WI38 (cell line): ENCODE results near the gene SENP7.
"Not testable (repeated sequence)": the region's sequence is repeated elsewhere in the genome, so short reads cannot be mapped to it uniquely, and the experiment has no call there.

ENCODE experiments used
- H3K4me3 ChIP-seq: 2 replicates; pipeline ENCODE4 v1.5.1; 2011; ENCODE audit warnings: low read depth, mild to moderate bottlenecking, control low read depth, low read length
- CTCF ChIP-seq: IDR thresholded peaks from 2 replicates; pipeline ENCODE4 v1.5.1; 2012; ENCODE audit warnings: low read depth, mild to moderate bottlenecking, control low read depth, low read length

The SENP7 gene

DNA sequence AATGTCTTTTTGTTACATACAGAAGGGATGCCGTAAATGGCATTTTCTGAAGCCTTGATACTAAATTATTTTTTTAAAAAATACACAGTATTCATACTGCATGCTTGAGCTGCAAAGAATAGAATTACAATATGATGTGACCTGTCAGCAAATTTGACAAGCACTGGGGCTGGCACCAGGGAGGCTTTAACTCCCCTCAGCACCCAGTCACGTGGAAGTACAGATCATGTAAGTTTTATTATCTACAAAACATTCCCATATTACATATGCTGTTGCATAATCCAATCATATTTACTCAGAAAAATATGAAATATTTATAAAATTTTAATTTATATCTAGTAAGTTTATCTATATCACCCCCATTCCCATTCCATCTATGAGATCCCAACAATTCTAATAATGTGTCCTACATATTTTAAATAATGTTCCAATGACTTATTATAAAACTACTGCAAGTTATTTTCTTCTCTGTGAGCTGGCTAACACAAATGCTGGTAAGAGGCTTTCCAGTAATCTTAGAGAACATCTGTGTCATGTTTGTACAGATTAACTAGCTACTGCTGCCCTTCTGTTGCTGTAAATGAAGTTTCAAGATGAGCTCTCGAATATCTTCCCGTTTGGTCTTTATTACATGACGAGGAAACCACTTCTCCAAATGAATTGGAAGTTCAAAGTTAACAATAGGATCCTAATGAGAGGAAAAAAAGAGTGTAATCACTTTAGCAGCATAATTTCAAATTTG is 187.4 kb downstream of the SENP7 start:
- TF ChIP-seq CTCF: no peak

GRCh38 chr3:101320475-101320874 is 192.5 kb downstream of the SENP7 start, which contains the start of gene IMPG2:
IMPG2 (minus strand) TSS chr3:101320575; CDS start chr3:101320372, 203 bp downstream.
- TF ChIP-seq CTCF: no peak
- H3K4me3 ChIP-seq: no peak within 1 kb of the TSS

More for the DNA sequence above, 187.4 kb downstream of the SENP7 start:
- H3K4me3 ChIP-seq: no peak overlapping the region

DNA sequence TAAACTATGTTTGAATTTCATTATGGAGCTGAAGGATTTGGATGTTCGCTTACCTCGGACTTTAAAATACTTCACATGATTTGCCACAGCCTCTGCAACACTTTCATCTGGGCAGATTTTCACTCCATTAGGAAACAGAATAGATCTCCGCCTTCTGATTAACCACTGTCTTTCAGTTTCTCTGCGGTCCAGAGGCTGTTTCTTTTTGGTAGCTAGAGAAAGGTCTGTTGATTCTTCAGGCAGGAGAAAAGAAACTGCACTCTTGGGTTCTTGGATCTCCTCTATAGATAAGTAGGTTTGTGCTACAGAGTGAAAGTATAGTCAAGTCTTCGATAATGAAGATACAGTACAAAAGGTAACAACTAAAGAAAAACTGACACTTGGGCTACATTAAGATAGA is 193.5 kb downstream of the SENP7 start:
- TF ChIP-seq CTCF: no peak
- H3K4me3 ChIP-seq: no peak overlapping the region

GRCh38 chr3:101312545-101312944 is 200.5 kb downstream of the SENP7 start:
- no peak for TF ChIP-seq CTCF
- no peak overlapping the region for H3K4me3 ChIP-seq

DNA sequence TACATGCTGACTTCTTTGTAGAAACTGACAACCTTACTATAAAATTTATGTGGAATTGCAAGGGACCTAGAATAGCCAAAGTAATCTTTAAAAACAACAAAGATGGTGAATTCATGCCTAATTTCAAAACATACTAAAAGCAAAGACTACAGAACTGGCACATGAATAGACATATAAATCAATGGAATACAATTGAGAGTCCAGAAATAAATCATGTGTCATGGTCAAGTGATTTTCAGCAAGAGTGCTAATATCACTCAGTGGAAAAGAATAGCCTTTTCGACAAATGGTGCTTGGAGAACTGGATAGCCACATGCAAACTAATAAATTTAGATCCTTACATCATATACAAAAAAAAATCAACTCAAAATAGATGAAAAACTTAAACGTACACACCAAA is 201.3 kb downstream of the SENP7 start:
- no peak overlapping the region for H3K4me3 ChIP-seq
- no peak for TF ChIP-seq CTCF

DNA sequence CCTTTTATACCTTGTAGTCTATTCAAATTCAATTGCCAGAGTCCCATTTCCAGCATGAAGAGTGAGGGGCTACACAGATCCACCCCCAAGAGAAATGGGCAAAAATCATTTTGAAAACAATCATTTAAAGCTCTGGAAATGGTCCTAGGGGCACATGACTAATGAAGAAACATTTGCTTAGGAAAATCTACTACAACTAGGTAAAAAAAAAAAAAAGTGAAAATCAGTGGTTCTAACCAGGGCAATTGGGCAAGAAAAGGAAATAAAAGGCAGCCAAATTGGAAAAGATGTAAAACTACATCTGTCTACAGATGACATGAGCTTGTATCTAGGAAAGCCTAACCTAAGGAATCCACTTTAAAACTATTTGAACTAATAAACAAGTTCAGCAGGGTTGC is 202.0 kb downstream of the SENP7 start:
- no peak for TF ChIP-seq CTCF
- H3K4me3 ChIP-seq: no peak overlapping the region

DNA sequence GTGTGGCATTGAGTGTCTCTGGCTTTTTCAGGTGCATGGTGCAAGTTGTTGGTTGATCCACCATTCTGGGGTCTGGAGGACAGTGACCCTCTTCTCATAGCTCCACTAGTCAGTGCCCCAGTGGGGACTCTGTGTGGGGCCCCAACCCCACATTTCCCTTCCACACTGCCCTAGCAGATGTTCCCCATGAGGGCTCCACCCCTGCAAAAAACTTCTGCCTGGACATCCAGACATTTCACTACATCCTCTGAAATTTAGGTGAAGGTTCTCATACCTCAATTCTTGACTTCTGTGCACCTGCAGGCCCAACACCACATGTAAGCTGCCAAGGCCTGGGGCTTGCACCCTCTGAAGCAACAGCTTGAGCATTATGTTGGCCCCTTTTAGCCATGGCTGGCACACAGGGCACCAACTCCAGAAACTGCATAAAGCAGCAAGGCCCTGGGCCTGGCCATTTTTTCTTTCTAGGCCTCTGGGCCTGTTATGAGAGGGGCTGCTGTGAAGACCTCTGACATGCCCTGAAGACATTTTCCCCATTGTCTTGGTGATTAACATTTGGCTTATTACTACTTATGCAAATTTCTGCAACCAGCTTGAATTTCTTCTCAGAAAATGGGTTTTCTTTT is 204.8 kb downstream of the SENP7 start:
- not testable (repeated sequence) for H3K4me3 ChIP-seq
